SK-N-SH treated with all-trans-retinoic acid at 6 μM for 48 hours (cell line): Measurements from ENCODE around the gene WDFY2.

Experiments
- ARNTL ChIP-seq: fragments of 450-650 bp; formaldehyde crosslinking; IDR thresholded peaks from 2 replicates; pipeline ENCODE4 v1.5.0; 2020; ENCODE audit warnings: low read depth, mild to moderate bottlenecking, moderate library complexity, borderline replicate concordance
- PATZ1 ChIP-seq: fragments of 250-450 bp; sonication (Bioruptor Pico); IDR thresholded peaks from 2 replicates; pipeline ENCODE4 v1.8.0; 2020; ENCODE audit warnings: mild to moderate bottlenecking, moderate library complexity, borderline replicate concordance
- SNAI2 ChIP-seq: fragments of 250-450 bp; sonication (Bioruptor Pico); IDR thresholded peaks from 2 replicates; pipeline ENCODE4 v1.5.0; 2020; ENCODE audit warnings: mild to moderate bottlenecking, moderate library complexity
- TCF4 ChIP-seq: fragments of 250-450 bp; sonication (Bioruptor Pico); IDR thresholded peaks from 2 replicates; pipeline ENCODE4 v1.8.0; 2021; ENCODE audit warnings: mild to moderate bottlenecking, moderate library complexity, borderline replicate concordance
- TOX ChIP-seq: fragments of 250-450 bp; sonication (Bioruptor Pico); IDR thresholded peaks from 2 replicates; pipeline ENCODE4 v1.8.0; 2021; ENCODE audit warnings: mild to moderate bottlenecking, moderate library complexity, borderline replicate concordance
- ZC3H10 ChIP-seq: fragments of 250-450 bp; sonication (Bioruptor Pico); IDR thresholded peaks from 2 replicates; pipeline ENCODE4 v1.5.1; 2021; ENCODE audit warnings: mild to moderate bottlenecking, moderate library complexity
- TF ChIP-seq, protein P1 (sequence below): fragments of 250-450 bp; sonication (Bioruptor Pico); IDR thresholded peaks from 2 replicates; pipeline ENCODE4 v1.5.1; 2020; ENCODE audit warnings: low read depth, mild to moderate bottlenecking, moderate library complexity

DNA sequence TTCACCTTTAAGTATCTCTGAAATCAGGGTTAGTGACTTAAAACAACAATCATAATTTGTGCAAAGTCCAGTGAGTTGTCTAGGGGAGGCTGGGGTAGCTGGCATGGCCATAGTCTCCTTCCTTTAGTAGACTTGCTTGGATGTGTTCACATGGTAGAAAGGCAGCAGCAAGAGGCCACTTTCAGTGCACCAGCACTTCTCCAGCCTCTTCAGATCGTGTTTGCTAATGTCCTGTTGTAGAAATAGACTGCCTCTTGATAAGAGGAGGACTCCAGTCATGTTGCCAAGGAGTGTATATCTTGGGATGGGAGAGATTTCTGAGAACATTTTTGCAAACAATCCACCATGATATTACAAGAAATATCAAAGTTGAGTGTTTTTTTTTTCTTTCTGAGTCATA is 22.9 kb downstream of the WDFY2 start:
- TF ChIP-seq ARNTL (CRISPR knock-in tag) = no peak
- TF ChIP-seq, protein P1, sequence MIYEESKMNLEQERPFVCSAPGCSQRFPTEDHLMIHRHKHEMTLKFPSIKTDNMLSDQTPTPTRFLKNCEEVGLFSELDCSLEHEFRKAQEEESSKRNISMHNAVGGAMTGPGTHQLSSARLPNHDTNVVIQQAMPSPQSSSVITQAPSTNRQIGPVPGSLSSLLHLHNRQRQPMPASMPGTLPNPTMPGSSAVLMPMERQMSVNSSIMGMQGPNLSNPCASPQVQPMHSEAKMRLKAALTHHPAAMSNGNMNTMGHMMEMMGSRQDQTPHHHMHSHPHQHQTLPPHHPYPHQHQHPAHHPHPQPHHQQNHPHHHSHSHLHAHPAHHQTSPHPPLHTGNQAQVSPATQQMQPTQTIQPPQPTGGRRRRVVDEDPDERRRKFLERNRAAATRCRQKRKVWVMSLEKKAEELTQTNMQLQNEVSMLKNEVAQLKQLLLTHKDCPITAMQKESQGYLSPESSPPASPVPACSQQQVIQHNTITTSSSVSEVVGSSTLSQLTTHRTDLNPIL = no peak
- TF ChIP-seq TCF4 = no peak
- TF ChIP-seq TOX = no peak
- TF ChIP-seq PATZ1 (CRISPR knock-in tag) = no peak
- no peak for TF ChIP-seq SNAI2 (CRISPR knock-in tag)
- TF ChIP-seq ZC3H10 (CRISPR knock-in tag) = no peak
